Mesenchymal stem cell (in vitro differentiated cells and primary cell): ENCODE data around the gene TSPAN4.

Source experiments
- DNase-seq: peaks from one replicate; pipeline ENCODE4 v3.0.0-alpha.2; 2013
- H2AFZ ChIP-seq: one replicate; pipeline ENCODE4 v1.6.1; 2013; ENCODE audit warnings: low read depth, mild to moderate bottlenecking, control low read depth, inconsistent platforms, low read length, moderate library complexity
- H2AK5ac ChIP-seq: 2 replicates; pipeline ENCODE4 v1.6.1; 2013; ENCODE audit warnings: low read length, moderate library complexity, mild to moderate bottlenecking, inconsistent platforms; ENCODE audit not compliant: severe bottlenecking
- H2BK120ac ChIP-seq: one replicate; pipeline ENCODE4 v1.6.1; 2013; ENCODE audit warnings: low read depth, mild to moderate bottlenecking, inconsistent platforms, low read length, moderate library complexity
- H2BK12ac ChIP-seq, 2 experiments: one replicate each; pipeline ENCODE4 v1.6.1; 2013; ENCODE audit warnings: inconsistent platforms in 2 of 2, low read length in 2 of 2, mild to moderate bottlenecking in 2 of 2, moderate library complexity in 2 of 2, control low read depth in 1 of 2
- H2BK15ac ChIP-seq: one replicate; pipeline ENCODE4 v1.6.1; 2013; ENCODE audit warnings: mild to moderate bottlenecking, low read depth, inconsistent platforms; ENCODE audit not compliant: poor library complexity, severe bottlenecking
- H2BK5ac ChIP-seq: 2 replicates; pipeline ENCODE4 v1.6.1; 2013; ENCODE audit warnings: low read depth, mild to moderate bottlenecking, low read length, control low read depth, inconsistent platforms; ENCODE audit not compliant: poor library complexity, severe bottlenecking
- H3K14ac ChIP-seq, 2 experiments: one replicate each; pipeline ENCODE4 v1.6.1; 2013; ENCODE audit warnings: inconsistent platforms in 2 of 2, low read length in 2 of 2, control low read depth in 1 of 2, mild to moderate bottlenecking in 1 of 2, moderate library complexity in 1 of 2
- H3K18ac ChIP-seq, 2 experiments: one replicate each; pipeline ENCODE4 v1.6.1; 2013; ENCODE audit warnings: inconsistent platforms in 2 of 2, low read length in 2 of 2, control low read depth in 1 of 2, low read depth in 1 of 2, mild to moderate bottlenecking in 1 of 2
- H3K23ac ChIP-seq, 2 experiments: one replicate each; pipeline ENCODE4 v1.6.1; 2013; ENCODE audit warnings: inconsistent platforms in 2 of 2, low read length in 2 of 2, mild to moderate bottlenecking in 2 of 2, moderate library complexity in 2 of 2, control low read depth in 1 of 2
- H3K27ac ChIP-seq: 2 replicates; pipeline ENCODE4 v1.5.1; 2013; ENCODE audit warnings: mild to moderate bottlenecking, moderate library complexity, low read length, control low read depth, inconsistent platforms; ENCODE audit not compliant: poor library complexity, severe bottlenecking
- H3K27me3 ChIP-seq, 2 experiments: 2 replicates each; pipeline versions ENCODE4 v1.6.1 to v1.7.0; 2013; ENCODE audit warnings: low read length in 2 of 2, mild to moderate bottlenecking in 2 of 2, moderate library complexity in 2 of 2, control low read depth in 1 of 2, inconsistent platforms in 1 of 2; ENCODE audit not compliant: control insufficient read depth in 1 of 2, insufficient read depth in 1 of 2
- H3K36me3 ChIP-seq, 2 experiments: 2 replicates each; pipeline versions ENCODE4 v1.6.1 to v1.7.0; 2013; ENCODE audit warnings: low read length in 2 of 2, control low read depth in 1 of 2, inconsistent platforms in 1 of 2, low read depth in 1 of 2, mild to moderate bottlenecking in 1 of 2; ENCODE audit not compliant: insufficient read depth in 2 of 2, control insufficient read depth in 1 of 2
- H3K4ac ChIP-seq, 2 experiments: one replicate each; pipeline ENCODE4 v1.6.1; 2013; ENCODE audit warnings: inconsistent platforms in 2 of 2, low read length in 2 of 2, mild to moderate bottlenecking in 2 of 2, moderate library complexity in 2 of 2, control low read depth in 1 of 2, low read depth in 1 of 2
- H3K4me1 ChIP-seq: 2 replicates; pipeline ENCODE4 v1.6.1; 2013; ENCODE audit warnings: low read depth, low read length, control low read depth; ENCODE audit not compliant: control insufficient read depth, insufficient read depth
- H3K4me2 ChIP-seq: 2 replicates; pipeline ENCODE4 v1.6.1; 2013; ENCODE audit warnings: low read length, mild to moderate bottlenecking, inconsistent platforms; ENCODE audit not compliant: poor library complexity, severe bottlenecking
- H3K4me3 ChIP-seq, 2 experiments: 2 replicates each; pipeline versions ENCODE4 v1.5.1 to v1.7.0; 2013; ENCODE audit warnings: low read length in 2 of 2, mild to moderate bottlenecking in 2 of 2, control low read depth in 1 of 2, low read depth in 1 of 2; ENCODE audit not compliant: insufficient read depth in 1 of 2
- H3K79me1 ChIP-seq: replicated peaks from 2 replicates; pipeline ENCODE4 v1.6.1; 2013; ENCODE audit warnings: mild to moderate bottlenecking, control low read depth, low read length, inconsistent platforms; ENCODE audit not compliant: poor library complexity, severe bottlenecking
- H3K9ac ChIP-seq: 2 replicates; pipeline ENCODE4 v1.7.0; 2013; ENCODE audit warnings: mild to moderate bottlenecking, low read length, moderate library complexity
- H3K9me3 ChIP-seq: 2 replicates; pipeline ENCODE4 v1.7.0; 2013; ENCODE audit warnings: mild to moderate bottlenecking, low read length; ENCODE audit not compliant: control insufficient read depth
- H4K8ac ChIP-seq: one replicate; pipeline ENCODE4 v1.6.1; 2013; ENCODE audit warnings: inconsistent platforms, mild to moderate bottlenecking, low read length, moderate library complexity
- H4K91ac ChIP-seq: one replicate; pipeline ENCODE4 v1.6.1; 2013; ENCODE audit warnings: mild to moderate bottlenecking, low read length, inconsistent platforms
- WGBS: methylation state at CpG from one replicate; pipeline ENCODE4 v1.1.7; 2013; ENCODE audit warnings: mixed read lengths; 5-methylcytosine and 5-hydroxymethylcytosine counted together

TSPAN4 gene

GRCh38 chr11:853682-854448 lies 11.2 kb downstream of the TSPAN4 start:
- Histone ChIP-seq H3K27me3 (no peaks in the 10 kb centered on the region), H3K14ac (no peak overlapping the region), H3K9ac (no peak overlapping the region), H3K9me3 (no peaks in the 10 kb centered on the region), H2AK5ac (no peak overlapping the region), H3K23ac (no peak overlapping the region), H2BK15ac (no peak overlapping the region), H3K4ac (no peak overlapping the region), H3K18ac (no peak overlapping the region), H3K4me1 (peaks cover 63% of the 10 kb centered on the region), H4K91ac (no peak overlapping the region), H2AFZ (no peak overlapping the region), H3K27ac (no peak overlapping the region), H2BK120ac (no peak overlapping the region), H4K8ac (no peak overlapping the region), H2BK12ac (no peak overlapping the region), H3K36me3 (peaks cover 7 to 55% of the 10 kb centered on the region in 2 experiments), H3K4me2 (no peak overlapping the region), H3K4me3 (no peak overlapping the region), H3K79me1 (peaks cover 31% of the 10 kb centered on the region), H2BK5ac (no peak overlapping the region)
- DNase-seq = no peak
- 96% methylated on average over 27 of the region's 27 CpGs for WGBS

- H3K4ac ChIP-seq = no peak overlapping the region
- H3K79me1 ChIP-seq = peaks cover 33% of the 10 kb centered on the region
- no peak overlapping the region for H4K8ac ChIP-seq
- no peaks in the 10 kb centered on the region for H3K9me3 ChIP-seq
- no peak overlapping the region for H2AFZ ChIP-seq
- no peak overlapping the region for H2BK120ac ChIP-seq
- H2BK12ac ChIP-seq = no peak overlapping the region
- no peak overlapping the region for H2AK5ac ChIP-seq
- H3K27me3 ChIP-seq = no peaks in the 10 kb centered on the region
- H3K9ac ChIP-seq = no peak overlapping the region
- H3K4me2 ChIP-seq = no peak overlapping the region
- no peak for DNase-seq
- no peak overlapping the region for H3K27ac ChIP-seq
- H3K14ac ChIP-seq = no peak overlapping the region
- WGBS = 90% methylated on average over 20 of the region's 20 CpGs
- peaks cover 67% of the 10 kb centered on the region for H3K4me1 ChIP-seq
- no peak overlapping the region for H2BK5ac ChIP-seq
- peaks cover 7 to 58% of the 10 kb centered on the region in 2 experiments for H3K36me3 ChIP-seq
- no peak overlapping the region for H4K91ac ChIP-seq
- no peak overlapping the region for H2BK15ac ChIP-seq
- no peak overlapping the region for H3K4me3 ChIP-seq
- H3K18ac ChIP-seq = no peak overlapping the region
- no peak overlapping the region for H3K23ac ChIP-seq
Observed at GRCh38 chr11:854601-855329, 12.1 kb downstream of the TSPAN4 start.

- no peak overlapping the region for H2AK5ac ChIP-seq
- no peak overlapping the region for H2AFZ ChIP-seq
- H2BK12ac ChIP-seq = no peak overlapping the region
- no peak overlapping the region for H4K91ac ChIP-seq
- no peak for DNase-seq
- no peak overlapping the region for H3K4me2 ChIP-seq
- peaks cover 38% of the 10 kb centered on the region for H3K79me1 ChIP-seq
- H3K18ac ChIP-seq = no peak overlapping the region
- H4K8ac ChIP-seq = no peak overlapping the region
- no peak overlapping the region for H3K9ac ChIP-seq
- no peak overlapping the region for H3K27ac ChIP-seq
- H2BK120ac ChIP-seq = no peak overlapping the region
- no peak overlapping the region for H3K23ac ChIP-seq
- H3K4me1 ChIP-seq = peaks cover 69% of the 10 kb centered on the region
- H3K9me3 ChIP-seq = no peaks in the 10 kb centered on the region
- no peaks in the 10 kb centered on the region for H3K27me3 ChIP-seq
- no peak overlapping the region for H3K4ac ChIP-seq
- no peak overlapping the region for H3K14ac ChIP-seq
- no peak overlapping the region for H2BK5ac ChIP-seq
- 99% methylated on average over 7 of the region's 7 CpGs for WGBS
- H2BK15ac ChIP-seq = no peak overlapping the region
- no peak overlapping the region for H3K4me3 ChIP-seq
- H3K36me3 ChIP-seq = peaks cover 7 to 61% of the 10 kb centered on the region in 2 experiments
Observed at GRCh38 chr11:855330-855674, 12.7 kb downstream of the TSPAN4 start.

- H4K91ac ChIP-seq = no peak overlapping the region
- no peak overlapping the region for H3K4me3 ChIP-seq
- no peak overlapping the region for H3K18ac ChIP-seq
- H2BK15ac ChIP-seq = no peak overlapping the region
- H3K4me1 ChIP-seq = peaks cover 69% of the 10 kb centered on the region
- peaks cover 7 to 62% of the 10 kb centered on the region in 2 experiments for H3K36me3 ChIP-seq
- H3K27me3 ChIP-seq = no peaks in the 10 kb centered on the region
- peaks cover 38% of the 10 kb centered on the region for H3K79me1 ChIP-seq
- no peak overlapping the region for H3K14ac ChIP-seq
- no peak overlapping the region for H3K23ac ChIP-seq
- no peak overlapping the region for H3K4me2 ChIP-seq
- no peaks in the 10 kb centered on the region for H3K9me3 ChIP-seq
- H2BK5ac ChIP-seq = no peak overlapping the region
- H2AFZ ChIP-seq = no peak overlapping the region
- DNase-seq = no peak
- H2AK5ac ChIP-seq = no peak overlapping the region
- no peak overlapping the region for H3K4ac ChIP-seq
- H2BK120ac ChIP-seq = no peak overlapping the region
- no peak overlapping the region for H3K9ac ChIP-seq
- H4K8ac ChIP-seq = no peak overlapping the region
- H3K27ac ChIP-seq = no peak overlapping the region
- WGBS = 93% methylated on average over 12 of the region's 12 CpGs
- H2BK12ac ChIP-seq = no peak overlapping the region
Observed at GRCh38 chr11:855796-856195, 13.1 kb downstream of the TSPAN4 start.
